OCI-LY7 (cell line): ENCODE measurements around the gene VIL1. TPM values are rescaled to one million over a fixed set of nuclear protein-coding genes. Genes with fewer than 3 reads are reported as not detected.

Experiments used
- BruUV-seq: library from RNA; stranded (reverse); fragments of 400-500 nt; replicated peaks from 2 replicates; lab custom pipeline; 2021; lab: Mats Ljungman, UMichigan
- CTCF ChIA-PET: fragments of 300-600 bp; sonication (Branson Sonifier 250); formaldehyde crosslinking; loops from one replicate; lab custom pipeline; 2022; ENCODE audit warnings: antibody characterized with exemption; ENCODE audit not compliant: unreplicated experiment; lab: Charles Lee
- POLR2A ChIA-PET: fragments of 300-600 bp; sonication (Branson Sonifier 250); formaldehyde crosslinking; loops from one replicate; lab custom pipeline; 2022; ENCODE audit warnings: antibody characterized with exemption; lab: Charles Lee
- DNase-seq: peaks from one replicate; pipeline ENCODE4 v3.0.0-alpha.2; 2015; ENCODE audit warnings: low spot score
- H2AFZ ChIP-seq: fragments of 200-600 bp; sonication (generic), shearing (Covaris generic); 2 replicates; pipeline ENCODE4 v1.6.1; 2014; ENCODE audit warnings: mild to moderate bottlenecking, antibody characterized with exemption, low read length, moderate library complexity
- H3K27ac ChIP-seq: fragments of 200-600 bp; sonication (generic); 2 replicates; pipeline ENCODE4 v1.5.1; 2014; ENCODE audit warnings: mixed run types, low read depth, mild to moderate bottlenecking, moderate library complexity, low read length, inconsistent platforms; ENCODE audit not compliant: poor library complexity, severe bottlenecking
- H3K36me3 ChIP-seq: fragments of 200-600 bp; sonication (generic); 2 replicates; pipeline ENCODE4 v1.6.1; 2014; ENCODE audit warnings: mild to moderate bottlenecking, antibody characterized with exemption, low read length, moderate library complexity, mixed read lengths; ENCODE audit not compliant: insufficient read depth
- H3K4me1 ChIP-seq: fragments of 200-600 bp; sonication (generic); 2 replicates; pipeline ENCODE4 v1.5.1; 2014; ENCODE audit warnings: mild to moderate bottlenecking, low read length; ENCODE audit not compliant: insufficient read depth, poor library complexity, severe bottlenecking
- H3K4me2 ChIP-seq: fragments of 200-600 bp; sonication (generic); 2 replicates; pipeline ENCODE4 v1.6.1; 2014; ENCODE audit warnings: mild to moderate bottlenecking, low read length
- H3K4me3 ChIP-seq: fragments of 200-600 bp; sonication (generic); 2 replicates; pipeline ENCODE4 v1.5.1; 2014; ENCODE audit warnings: mild to moderate bottlenecking, low read depth, low read length; ENCODE audit not compliant: poor library complexity, severe bottlenecking
- H3K79me2 ChIP-seq: fragments of 200-600 bp; sonication (generic); 2 replicates; pipeline ENCODE4 v1.6.1; 2016; ENCODE audit warnings: low read depth, mild to moderate bottlenecking, low read length, moderate library complexity, mixed read lengths; ENCODE audit not compliant: insufficient read depth
- H3K9me2 ChIP-seq: fragments of 200-600 bp; sonication (generic); 2 replicates; pipeline ENCODE4 v1.6.1; 2016; ENCODE audit warnings: mild to moderate bottlenecking, low read length, mixed read lengths; ENCODE audit not compliant: insufficient read depth
- H3K9me3 ChIP-seq: fragments of 200-600 bp; sonication (generic); 2 replicates; pipeline ENCODE4 v1.6.1; 2014; ENCODE audit warnings: mild to moderate bottlenecking, mixed run types, low read length, mixed read lengths
- H4K20me1 ChIP-seq: fragments of 200-600 bp; sonication (generic); 2 replicates; pipeline ENCODE4 v1.6.1; 2014; ENCODE audit warnings: mild to moderate bottlenecking, antibody characterized with exemption, low read length, moderate library complexity, mixed read lengths; ENCODE audit not compliant: insufficient read depth
- EZH2phosphoT487 ChIP-seq: fragments of 200-600 bp; sonication (generic); IDR thresholded peaks from 2 replicates; pipeline ENCODE4 v1.6.1; 2018; ENCODE audit warnings: low read depth, borderline replicate concordance, mild to moderate bottlenecking, mixed run types, antibody characterized with exemption, low read length, moderate library complexity, mixed read lengths
- intact Hi-C: fragments of 100-400 bp; cut with micrococcal nuclease; formaldehyde crosslinking; loops from one replicate; pipeline ENCODE4 v1.10.0; 2022; ENCODE audit not compliant: unreplicated experiment
- total RNA-seq, 2 experiments: library from RNA; depleted of rRNA in 1 of 2; stranded (reverse); fragments of >200 nt in 1 of 2; shearing (Covaris generic) in 1 of 2; gene quantifications; 2 replicates each; pipeline ENCODE4 v1.2.3, GENCODE V29; 2014 to 2022
- TF ChIP-seq, protein P1 (sequence below): fragments of 200-600 bp; sonication (generic); conservative IDR thresholded peaks from 2 replicates; pipeline ENCODE4 v1.5.1; 2014; ENCODE audit warnings: mild to moderate bottlenecking, antibody characterized with exemption, low read length, moderate library complexity, mixed read lengths

Gene VIL1
- total RNA-seq, 2 experiments from 2014 or later: 0.47 TPM; not detected in 1

DNA sequence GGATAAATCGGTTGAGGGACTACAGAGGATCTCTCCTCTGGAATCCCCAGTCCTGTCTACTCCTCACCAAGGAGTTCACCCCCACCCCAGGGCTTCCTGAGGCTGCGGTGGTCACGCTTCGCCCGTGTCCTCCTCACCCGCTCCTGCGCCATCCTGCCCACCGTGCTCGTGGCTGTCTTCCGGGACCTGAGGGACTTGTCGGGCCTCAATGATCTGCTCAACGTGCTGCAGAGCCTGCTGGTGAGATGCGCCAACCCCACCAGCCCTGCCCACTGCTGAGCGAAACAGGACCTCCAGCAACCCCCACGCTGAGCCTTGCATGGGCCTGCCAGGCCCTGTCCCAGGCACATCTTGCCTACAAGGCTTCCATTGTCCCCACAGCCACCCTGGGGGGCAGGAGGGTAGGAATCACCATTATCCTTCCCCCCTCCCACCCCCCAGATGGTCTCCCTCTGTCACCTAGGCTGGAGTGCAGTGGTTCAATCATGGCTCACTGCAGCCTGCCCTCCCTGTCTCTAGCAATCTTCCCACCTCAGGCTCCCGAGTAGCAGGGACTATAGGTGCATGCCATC, 25.9 kb upstream of the VIL1 start:
- POLR2A ChIA-PET: interaction anchor here (0.8 to 1.8 kb wide), 7 partner anchors 8 to 102 kb away, joined by 3 to 7 read pairs (median 4); partner anchors contain the start of gene TMBIM1
- Histone ChIP-seq H3K36me3 (no peaks in the 10 kb centered on the region), H3K27ac (no peak overlapping the region), H3K4me3 (no peak overlapping the region), H3K4me1 (peaks cover 37% of the 10 kb centered on the region), H3K79me2 (no peaks in the 10 kb centered on the region), H2AFZ (no peak overlapping the region), H3K4me2 (no peak overlapping the region), H3K9me2 (no peaks in the 10 kb centered on the region), H4K20me1 (no peaks in the 10 kb centered on the region), H3K9me3 (no peaks in the 10 kb centered on the region)
- TF ChIP-seq, protein P1, sequence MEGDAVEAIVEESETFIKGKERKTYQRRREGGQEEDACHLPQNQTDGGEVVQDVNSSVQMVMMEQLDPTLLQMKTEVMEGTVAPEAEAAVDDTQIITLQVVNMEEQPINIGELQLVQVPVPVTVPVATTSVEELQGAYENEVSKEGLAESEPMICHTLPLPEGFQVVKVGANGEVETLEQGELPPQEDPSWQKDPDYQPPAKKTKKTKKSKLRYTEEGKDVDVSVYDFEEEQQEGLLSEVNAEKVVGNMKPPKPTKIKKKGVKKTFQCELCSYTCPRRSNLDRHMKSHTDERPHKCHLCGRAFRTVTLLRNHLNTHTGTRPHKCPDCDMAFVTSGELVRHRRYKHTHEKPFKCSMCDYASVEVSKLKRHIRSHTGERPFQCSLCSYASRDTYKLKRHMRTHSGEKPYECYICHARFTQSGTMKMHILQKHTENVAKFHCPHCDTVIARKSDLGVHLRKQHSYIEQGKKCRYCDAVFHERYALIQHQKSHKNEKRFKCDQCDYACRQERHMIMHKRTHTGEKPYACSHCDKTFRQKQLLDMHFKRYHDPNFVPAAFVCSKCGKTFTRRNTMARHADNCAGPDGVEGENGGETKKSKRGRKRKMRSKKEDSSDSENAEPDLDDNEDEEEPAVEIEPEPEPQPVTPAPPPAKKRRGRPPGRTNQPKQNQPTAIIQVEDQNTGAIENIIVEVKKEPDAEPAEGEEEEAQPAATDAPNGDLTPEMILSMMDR: no peak
- TF ChIP-seq EZH2phosphoT487: no peak
- intact Hi-C loops: no loop called here
- no TSS peak for BruUV-seq
- CTCF ChIA-PET: interaction anchor here (0.5 to 1.8 kb wide), 4 partner anchors 23 to 886 kb away, joined by 4 to 6 read pairs (median 5); no protein-coding TSS in a partner anchor
- DNase-seq: no peak

DNA sequence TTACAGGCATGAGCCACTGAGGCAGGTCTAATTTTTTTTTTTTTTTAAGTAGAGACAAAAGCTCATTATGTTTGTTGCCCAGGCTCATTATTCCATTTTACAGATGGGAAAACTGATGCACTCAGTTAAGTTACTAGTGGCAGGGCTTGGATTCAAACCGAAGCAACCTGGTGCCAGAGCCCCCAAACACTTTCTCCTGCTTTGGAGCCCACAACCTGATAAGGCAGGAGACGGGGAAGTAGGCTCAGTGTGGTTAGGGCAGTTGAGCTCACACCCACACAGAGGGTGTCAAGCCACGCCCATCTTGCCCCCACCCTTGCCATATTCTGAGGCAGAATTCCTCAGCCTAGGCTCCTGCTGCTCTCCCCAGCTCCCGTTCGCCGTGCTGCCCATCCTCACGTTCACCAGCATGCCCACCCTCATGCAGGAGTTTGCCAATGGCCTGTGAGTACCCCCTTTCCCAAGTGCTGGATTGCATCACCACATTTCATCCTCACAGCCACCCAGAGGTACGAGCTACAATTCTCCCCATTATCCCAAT, 25.1 kb upstream of the VIL1 start:
- CTCF ChIA-PET: interaction anchor here (0.5 to 1.8 kb wide), 7 partner anchors 8 to 885 kb away, joined by 3 to 6 read pairs (median 4); no protein-coding TSS in a partner anchor
- no peak overlapping the region for H3K4me3 ChIP-seq
- POLR2A ChIA-PET: interaction anchor here (0.6 to 1.7 kb wide), 14 partner anchors 9 to 765 kb away, joined by 3 to 10 read pairs (median 4); partner anchors contain the start of gene TMBIM1
- TF ChIP-seq, protein P1: no peak
- BruUV-seq: no TSS peak
- H2AFZ ChIP-seq: no peak overlapping the region
- peaks cover 44% of the 10 kb centered on the region for H3K4me1 ChIP-seq
- H3K79me2 ChIP-seq: no peaks in the 10 kb centered on the region
- DNase-seq: no peak
- H3K36me3 ChIP-seq: no peaks in the 10 kb centered on the region
- no peak overlapping the region for H3K4me2 ChIP-seq
- H3K9me3 ChIP-seq: no peaks in the 10 kb centered on the region
- no peaks in the 10 kb centered on the region for H3K9me2 ChIP-seq
- no peaks in the 10 kb centered on the region for H4K20me1 ChIP-seq
- no peak overlapping the region for H3K27ac ChIP-seq
- intact Hi-C loops: no loop called here
